Measurements from ENCODE around the gene OR2AT4. TPM values are rescaled to one million over a fixed set of nuclear protein-coding genes. Genes with fewer than 3 reads are reported as not detected.

Gene OR2AT4
- not detected in 3 replicates for total RNA-seq

DNA sequence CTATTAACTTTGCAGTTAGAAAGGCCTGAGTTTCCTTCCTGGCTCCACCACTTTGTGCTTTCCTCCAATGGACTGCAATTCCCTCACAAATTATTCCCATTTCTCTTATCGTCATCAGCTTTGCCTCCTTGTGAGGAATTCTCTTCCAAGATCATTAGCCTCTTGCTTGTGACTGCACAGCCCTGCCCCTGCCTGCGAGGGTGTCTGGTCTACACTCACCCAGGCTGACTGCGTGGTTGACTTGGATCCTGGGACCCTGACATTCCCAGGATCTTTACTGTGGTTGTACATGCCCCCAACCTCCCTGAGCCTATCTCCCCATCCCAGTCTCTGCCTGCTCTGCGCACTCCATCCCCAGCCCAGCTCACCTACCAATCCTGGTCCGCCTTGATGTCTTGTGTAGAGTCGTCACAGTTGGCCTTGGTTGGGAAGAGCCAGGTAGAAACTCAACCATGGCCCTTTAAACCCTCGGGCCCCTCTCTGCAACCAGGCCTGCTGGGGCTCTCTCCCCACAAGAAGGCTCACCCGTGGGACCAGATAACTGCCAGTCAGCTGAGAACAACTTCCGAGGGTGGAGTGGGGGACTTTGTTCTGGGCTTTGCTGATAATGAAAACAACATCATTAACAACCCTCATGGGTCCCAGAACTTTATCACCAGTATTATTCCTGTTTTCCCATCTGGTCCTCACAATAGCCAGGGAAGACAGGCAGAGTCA, at the start of gene OR2AT4:
TSS of gene OR2AT4 (minus strand) at position 421 of the 717 bp plus-strand sequence.
- TF ChIP-seq, protein P1, sequence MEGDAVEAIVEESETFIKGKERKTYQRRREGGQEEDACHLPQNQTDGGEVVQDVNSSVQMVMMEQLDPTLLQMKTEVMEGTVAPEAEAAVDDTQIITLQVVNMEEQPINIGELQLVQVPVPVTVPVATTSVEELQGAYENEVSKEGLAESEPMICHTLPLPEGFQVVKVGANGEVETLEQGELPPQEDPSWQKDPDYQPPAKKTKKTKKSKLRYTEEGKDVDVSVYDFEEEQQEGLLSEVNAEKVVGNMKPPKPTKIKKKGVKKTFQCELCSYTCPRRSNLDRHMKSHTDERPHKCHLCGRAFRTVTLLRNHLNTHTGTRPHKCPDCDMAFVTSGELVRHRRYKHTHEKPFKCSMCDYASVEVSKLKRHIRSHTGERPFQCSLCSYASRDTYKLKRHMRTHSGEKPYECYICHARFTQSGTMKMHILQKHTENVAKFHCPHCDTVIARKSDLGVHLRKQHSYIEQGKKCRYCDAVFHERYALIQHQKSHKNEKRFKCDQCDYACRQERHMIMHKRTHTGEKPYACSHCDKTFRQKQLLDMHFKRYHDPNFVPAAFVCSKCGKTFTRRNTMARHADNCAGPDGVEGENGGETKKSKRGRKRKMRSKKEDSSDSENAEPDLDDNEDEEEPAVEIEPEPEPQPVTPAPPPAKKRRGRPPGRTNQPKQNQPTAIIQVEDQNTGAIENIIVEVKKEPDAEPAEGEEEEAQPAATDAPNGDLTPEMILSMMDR (IDR thresholded peaks at IDR 0.05; ENCODE audit: unreplicated experiment) = no peak
- Mint-ChIP-seq H3K4me1 (peaks cover 4% of the 10 kb centered on the region), H3K9me3 (peaks cover 9% of the 10 kb centered on the region), H3K36me3 (no peaks in the 10 kb centered on the region), H3K27me3 (ENCODE audit: low read depth) (peaks cover 19% of the 10 kb centered on the region), H3K27ac (no peak within 1 kb of the TSS), H3K4me3 (no peak within 1 kb of the TSS)
- no peak for DNase-seq (ENCODE audit: low spot score in 2 of 2, unreplicated experiment in 2 of 2)

DNA sequence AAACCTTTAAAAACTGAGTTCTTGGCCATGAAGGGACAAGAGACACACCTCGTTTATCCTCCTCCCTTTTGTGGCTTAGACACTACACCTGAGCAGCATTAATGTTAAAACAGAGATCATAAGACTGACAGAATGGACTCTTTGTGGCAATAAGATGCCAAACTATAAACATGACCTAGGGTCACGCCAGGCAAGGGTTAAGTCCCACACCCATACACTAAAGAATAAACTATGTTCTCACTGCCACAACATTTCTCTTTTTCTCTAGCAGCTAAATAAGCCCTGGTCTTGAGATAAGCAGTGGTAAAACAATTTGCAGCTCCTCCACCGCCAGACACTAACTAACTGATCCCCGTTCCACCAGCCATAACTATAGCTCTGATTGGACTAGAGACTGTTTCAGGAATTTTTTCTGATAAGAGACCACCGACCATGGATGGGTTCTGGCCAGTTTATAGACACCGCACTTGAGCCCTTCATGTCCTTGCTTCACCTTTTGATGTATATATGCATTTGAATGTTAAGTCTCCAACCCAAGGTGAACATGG, 49.4 kb upstream of the OR2AT4 start:
- DNase-seq (ENCODE audit: low spot score in 2 of 2, unreplicated experiment in 2 of 2) = no peak
- H3K4me1 Mint-ChIP-seq = peaks cover 13% of the 10 kb centered on the region
- TF ChIP-seq, protein P1 (IDR thresholded peaks at IDR 0.05; ENCODE audit: unreplicated experiment) = no peak
- no peak overlapping the region for H3K27ac Mint-ChIP-seq
- H3K36me3 Mint-ChIP-seq = no peaks in the 10 kb centered on the region
- H3K4me3 Mint-ChIP-seq = no peak overlapping the region
- no peaks in the 10 kb centered on the region for H3K9me3 Mint-ChIP-seq
- peaks cover 18% of the 10 kb centered on the region for H3K27me3 Mint-ChIP-seq (ENCODE audit: low read depth)

DNA sequence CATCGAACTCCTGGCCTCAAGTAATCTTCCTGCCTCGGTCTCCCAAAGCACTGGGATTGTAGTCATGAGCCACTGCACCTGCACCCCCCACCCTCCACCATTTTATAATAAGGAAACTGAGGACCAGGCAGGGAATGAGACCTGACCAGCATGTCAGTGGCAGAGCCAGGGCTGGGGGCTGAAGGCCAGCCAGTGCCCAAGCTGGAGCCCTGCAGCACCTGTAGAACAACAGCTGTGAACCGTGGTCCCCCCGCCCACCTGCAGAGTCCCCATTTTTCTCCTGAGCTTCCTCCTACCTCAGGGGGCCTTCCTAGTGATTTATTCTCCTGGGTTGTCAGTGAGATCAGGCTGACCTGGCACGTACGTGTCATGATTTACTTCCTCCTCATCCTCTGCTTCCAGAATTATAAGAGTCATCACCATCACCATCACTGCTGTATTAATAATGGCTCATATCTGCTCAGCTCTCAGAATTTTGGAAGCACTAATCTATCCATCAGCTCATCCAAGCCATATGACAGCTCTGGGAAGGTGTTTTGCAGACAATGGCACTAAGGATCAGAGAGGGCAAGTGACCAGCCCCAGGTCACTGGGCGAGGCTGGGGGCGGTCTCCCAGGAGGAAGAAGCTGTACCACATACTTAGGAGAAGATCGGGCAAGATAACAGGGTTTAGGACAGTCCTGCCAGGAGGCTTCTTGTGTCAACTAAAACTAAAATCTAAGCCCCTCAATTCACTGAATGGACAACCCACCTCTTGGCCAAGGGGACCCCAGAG, 48.7 kb upstream of the OR2AT4 start:
- TF ChIP-seq, protein P1 (IDR thresholded peaks at IDR 0.05; ENCODE audit: unreplicated experiment) = no peak
- Mint-ChIP-seq H3K27ac (no peak overlapping the region), H3K36me3 (no peaks in the 10 kb centered on the region), H3K4me1 (peaks cover 13% of the 10 kb centered on the region), H3K4me3 (no peak overlapping the region), H3K27me3 (ENCODE audit: low read depth) (peaks cover 18% of the 10 kb centered on the region), H3K9me3 (no peaks in the 10 kb centered on the region)
- no peak for DNase-seq (ENCODE audit: low spot score in 2 of 2, unreplicated experiment in 2 of 2)

DNA sequence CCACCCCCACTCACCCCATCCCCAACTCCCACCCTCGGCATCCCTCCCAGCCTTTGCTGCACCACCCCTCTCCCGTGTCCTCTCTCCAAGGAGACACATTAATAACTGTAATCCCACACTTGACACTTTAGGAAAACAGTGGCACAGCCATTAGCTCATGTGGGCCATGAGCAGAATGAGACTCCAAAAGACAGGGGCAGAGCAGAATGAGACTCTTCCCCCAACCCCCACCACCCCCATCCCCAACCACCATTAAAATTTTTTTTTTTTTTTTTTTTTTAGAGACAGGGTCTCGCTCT, 48.0 kb upstream of the OR2AT4 start:
- H3K36me3 Mint-ChIP-seq = no peaks in the 10 kb centered on the region
- peaks cover 21% of the 10 kb centered on the region for H3K27me3 Mint-ChIP-seq (ENCODE audit: low read depth)
- DNase-seq (ENCODE audit: low spot score in 2 of 2, unreplicated experiment in 2 of 2) = no peak
- TF ChIP-seq, protein P1 (IDR thresholded peaks at IDR 0.05; ENCODE audit: unreplicated experiment) = no peak
- H3K4me3 Mint-ChIP-seq = no peak overlapping the region
- no peak overlapping the region for H3K27ac Mint-ChIP-seq
- peaks cover 13% of the 10 kb centered on the region for H3K4me1 Mint-ChIP-seq
- no peaks in the 10 kb centered on the region for H3K9me3 Mint-ChIP-seq

DNA sequence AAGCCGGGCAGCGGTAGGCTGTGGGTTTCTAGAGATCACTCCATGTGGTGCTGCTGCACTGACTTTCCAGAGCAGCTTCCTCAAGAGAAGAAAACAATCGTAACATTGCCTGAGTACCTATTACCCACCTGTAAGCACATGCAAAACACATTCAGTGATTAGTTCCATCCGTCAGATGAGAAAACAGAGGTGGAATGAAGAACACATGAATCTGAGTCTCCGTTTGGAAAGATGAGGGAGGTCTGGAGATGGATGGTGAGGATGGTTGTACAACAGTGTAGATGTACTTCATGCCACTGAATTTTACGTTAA, 46.7 kb upstream of the OR2AT4 start:
- TF ChIP-seq, protein P1 (IDR thresholded peaks at IDR 0.05; ENCODE audit: unreplicated experiment) = no peak
- no peak for DNase-seq (ENCODE audit: low spot score in 2 of 2, unreplicated experiment in 2 of 2)

More for the DNA sequence above, 46.7 kb upstream of the OR2AT4 start:
- Mint-ChIP-seq H3K4me1 (peaks cover 13% of the 10 kb centered on the region), H3K27ac (no peak overlapping the region), H3K27me3 (ENCODE audit: low read depth) (peaks cover 28% of the 10 kb centered on the region), H3K9me3 (no peaks in the 10 kb centered on the region), H3K36me3 (no peaks in the 10 kb centered on the region), H3K4me3 (no peak overlapping the region)

Measured in mesothelial cell of epicardium (in vitro differentiated cells).